Measurements from ENCODE around the gene KDM4D.

DNA sequence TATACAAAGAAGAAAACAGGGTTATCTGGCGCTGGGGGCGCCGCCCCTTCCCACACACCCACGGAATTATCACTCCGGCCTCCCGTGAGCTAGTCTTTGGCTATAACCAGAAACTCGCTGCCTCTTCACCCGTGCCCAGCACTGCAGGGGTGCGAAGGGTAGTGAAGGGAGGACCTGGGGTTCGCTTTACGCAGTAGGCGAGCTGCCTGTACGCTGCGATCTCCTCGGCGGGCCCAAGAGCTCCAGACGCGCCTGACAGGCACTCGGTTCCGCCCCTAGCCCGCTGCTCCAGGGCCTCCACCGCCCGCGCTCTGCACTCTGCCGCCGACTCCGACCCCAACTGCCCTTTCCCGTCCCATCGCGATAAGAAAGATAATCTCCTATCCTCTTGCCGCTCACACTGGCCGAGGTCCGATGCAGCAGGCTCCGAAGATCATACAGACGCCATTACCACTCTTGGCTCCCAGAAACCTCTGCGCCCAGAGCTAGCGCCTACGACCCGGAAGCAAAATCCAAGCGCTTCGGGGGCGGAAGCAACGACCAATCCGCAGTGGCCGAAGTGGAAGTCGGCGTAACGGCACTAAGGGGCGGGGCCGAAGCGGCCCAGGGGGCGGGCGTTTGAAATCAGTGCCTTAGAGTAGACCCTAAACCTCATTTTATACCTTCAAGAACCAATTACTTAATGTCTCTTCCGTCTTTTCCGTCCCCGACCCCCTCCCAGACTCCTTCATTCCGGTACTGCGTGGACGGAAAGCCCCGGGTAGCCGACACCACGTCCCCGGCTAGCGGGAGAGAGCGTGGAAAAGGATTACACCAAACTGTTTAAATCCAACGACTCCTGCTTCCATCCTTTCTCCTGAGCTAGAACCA lies at the start of gene KDM4D, which contains the start of gene CWC15:
- no peak for TF ChIP-seq CTCF (IDR thresholded peaks at IDR 0.05)
- TF ChIP-seq POLR2A (IDR thresholded peaks at IDR 0.05), result peak; percentile 49
- no peak for TF ChIP-seq EP300 (IDR thresholded peaks at IDR 0.05)

Data from ovary (tissue), 3 donors.